Activated CD4-positive, CD25-positive, alpha-beta regulatory T cell treated with anti-CD3 and anti-CD28 coated beads, Interleukin-2, amount 50 U/mL, for 24 hours (primary cell): Measurements from ENCODE around the gene EMP2.

Experiments
- ATAC-seq, 2 donors: fragments of 150-1000 bp; cut with Tn5 transposase; one replicate each; pipeline ENCODE4 v1.10.0; 2021; ENCODE audit warnings: mild to moderate bottlenecking in 1 of 2, moderate library complexity in 1 of 2

The EMP2 gene

GRCh38 chr16:10609402-10609774 is 29.0 kb upstream of the EMP2 start:
- no peak for ATAC-seq

- no peak for ATAC-seq
These were observed 28.4 kb upstream of the EMP2 start for GRCh38 chr16:10608687-10609401.

GRCh38 chr16:10607157-10607556 is 26.8 kb upstream of the EMP2 start:
- ATAC-seq = no peak

GRCh38 chr16:10606607-10607006 is 26.2 kb upstream of the EMP2 start:
- no peak for ATAC-seq

GRCh38 chr16:10605636-10606035 is 25.2 kb upstream of the EMP2 start:
- no peak for ATAC-seq

- ATAC-seq = no peak
These were observed 21.3 kb upstream of the EMP2 start for GRCh38 chr16:10601444-10602408.

GRCh38 chr16:10600782-10601443 is 20.5 kb upstream of the EMP2 start:
- no peak for ATAC-seq

- ATAC-seq = no peak
These were observed 19.2 kb upstream of the EMP2 start for GRCh38 chr16:10599626-10600025.

GRCh38 chr16:10598157-10598556 is 17.8 kb upstream of the EMP2 start:
- ATAC-seq = no peak

GRCh38 chr16:10597187-10597601 is 16.8 kb upstream of the EMP2 start:
- ATAC-seq = no peak

GRCh38 chr16:10594312-10594950 is 14.0 kb upstream of the EMP2 start:
- no peak for ATAC-seq

GRCh38 chr16:10592611-10593010 is 12.2 kb upstream of the EMP2 start:
- ATAC-seq = no peak

- no peak for ATAC-seq
These were observed 9.9 kb upstream of the EMP2 start for GRCh38 chr16:10590342-10590741.

- ATAC-seq = no peak
These were observed 8.7 kb upstream of the EMP2 start for GRCh38 chr16:10589109-10589508.

- no peak for ATAC-seq
These were observed 7.2 kb upstream of the EMP2 start for GRCh38 chr16:10587622-10588021.

GRCh38 chr16:10584981-10585438 is 4.6 kb upstream of the EMP2 start:
- ATAC-seq = no peak

GRCh38 chr16:10583269-10583668 is 2.9 kb upstream of the EMP2 start:
- ATAC-seq = no peak

GRCh38 chr16:10581507-10581906 is 1.1 kb upstream of the EMP2 start:
- no peak for ATAC-seq

GRCh38 chr16:10580883-10581247 is 467 bp upstream of the EMP2 start:
- no peak for ATAC-seq

- ATAC-seq = no peak
These were observed 828 bp downstream of the EMP2 start for GRCh38 chr16:10579575-10579964.

GRCh38 chr16:10578474-10579316 is 1.7 kb downstream of the EMP2 start:
- no peak for ATAC-seq
